Measurements from ENCODE around the gene MSX2. TPM values are rescaled to one million over a fixed set of nuclear protein-coding genes. Genes with fewer than 3 reads are reported as not detected.

The MSX2 gene
- total RNA-seq, 1 donor from 2014 or later, result not detected

DNA sequence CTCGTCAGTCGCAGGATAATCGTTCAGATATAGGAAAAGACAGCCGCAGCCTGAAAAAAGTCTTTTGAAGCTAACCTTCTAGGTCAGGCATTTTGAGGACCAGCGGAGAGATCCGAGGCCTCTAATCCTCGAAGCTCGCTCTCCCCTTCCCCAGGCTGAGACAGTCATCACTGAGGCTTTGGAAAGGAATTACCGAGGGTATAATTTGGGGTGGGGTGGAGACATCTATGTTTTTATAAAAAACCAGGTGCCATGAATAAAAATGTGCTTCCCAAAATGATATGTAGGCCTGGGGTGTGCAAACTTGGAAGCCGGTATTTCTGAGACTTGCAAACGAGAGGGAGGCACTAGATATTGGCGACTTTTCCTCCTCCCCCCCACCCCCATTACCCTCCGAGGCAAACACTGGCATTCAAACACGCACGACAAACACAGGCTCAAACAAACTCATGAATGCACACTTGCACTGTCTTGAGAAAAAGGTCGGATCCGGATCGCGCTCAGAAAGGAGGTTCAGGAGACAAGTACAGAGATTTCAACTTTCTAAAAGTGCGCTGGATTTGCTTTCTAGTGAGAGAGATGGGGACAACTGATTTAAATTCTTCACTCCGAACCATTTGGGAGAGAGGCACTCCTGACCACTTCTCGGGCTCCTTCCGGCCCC is 935 bp upstream of the MSX2 start:
- no peak overlapping the region for H3K4me3 ChIP-seq (ENCODE audit: low read depth, low read length)
- H3K27me3 ChIP-seq (ENCODE audit: control insufficient read depth, insufficient read depth, low read length), result peaks cover 44% of the 10 kb centered on the region
- FAIRE-seq (no peak), DNase-seq (ENCODE audit: low read depth) (no peak)
- H3K36me3 ChIP-seq (ENCODE audit: control insufficient read depth, insufficient read depth, low read length), result no peaks in the 10 kb centered on the region
- TF ChIP-seq, protein P1, sequence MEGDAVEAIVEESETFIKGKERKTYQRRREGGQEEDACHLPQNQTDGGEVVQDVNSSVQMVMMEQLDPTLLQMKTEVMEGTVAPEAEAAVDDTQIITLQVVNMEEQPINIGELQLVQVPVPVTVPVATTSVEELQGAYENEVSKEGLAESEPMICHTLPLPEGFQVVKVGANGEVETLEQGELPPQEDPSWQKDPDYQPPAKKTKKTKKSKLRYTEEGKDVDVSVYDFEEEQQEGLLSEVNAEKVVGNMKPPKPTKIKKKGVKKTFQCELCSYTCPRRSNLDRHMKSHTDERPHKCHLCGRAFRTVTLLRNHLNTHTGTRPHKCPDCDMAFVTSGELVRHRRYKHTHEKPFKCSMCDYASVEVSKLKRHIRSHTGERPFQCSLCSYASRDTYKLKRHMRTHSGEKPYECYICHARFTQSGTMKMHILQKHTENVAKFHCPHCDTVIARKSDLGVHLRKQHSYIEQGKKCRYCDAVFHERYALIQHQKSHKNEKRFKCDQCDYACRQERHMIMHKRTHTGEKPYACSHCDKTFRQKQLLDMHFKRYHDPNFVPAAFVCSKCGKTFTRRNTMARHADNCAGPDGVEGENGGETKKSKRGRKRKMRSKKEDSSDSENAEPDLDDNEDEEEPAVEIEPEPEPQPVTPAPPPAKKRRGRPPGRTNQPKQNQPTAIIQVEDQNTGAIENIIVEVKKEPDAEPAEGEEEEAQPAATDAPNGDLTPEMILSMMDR (IDR thresholded peaks at IDR 0.05; ENCODE audit: insufficient read depth, low read length, severe bottlenecking), result no peak

DNA sequence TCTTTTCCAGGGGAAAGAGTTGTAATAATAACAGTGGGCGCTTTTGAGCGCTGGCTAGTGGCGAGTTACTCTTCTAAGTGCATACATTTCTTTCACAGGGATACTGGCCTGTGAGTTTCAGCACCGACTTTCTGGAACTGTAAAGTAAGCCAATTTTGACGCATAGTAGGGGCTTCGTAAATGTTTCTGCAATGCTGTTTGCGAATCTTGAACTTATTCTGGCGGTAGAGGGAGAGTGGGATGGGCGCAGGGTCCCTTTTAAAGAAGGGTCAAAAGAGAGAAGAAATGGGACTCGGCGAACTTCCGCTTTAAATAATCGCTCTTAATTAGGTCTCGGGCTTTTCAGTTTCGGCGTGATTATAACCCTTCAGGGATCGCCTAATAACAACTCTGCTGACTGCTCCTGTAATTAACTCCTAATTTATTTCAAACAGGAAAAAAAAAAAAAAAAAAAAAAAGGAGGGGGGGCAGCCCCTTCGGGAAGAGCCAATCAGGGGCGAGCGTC is 351 bp upstream of the MSX2 start:
- peak; percentile 1 for DNase-seq (ENCODE audit: low read depth)

DNA sequence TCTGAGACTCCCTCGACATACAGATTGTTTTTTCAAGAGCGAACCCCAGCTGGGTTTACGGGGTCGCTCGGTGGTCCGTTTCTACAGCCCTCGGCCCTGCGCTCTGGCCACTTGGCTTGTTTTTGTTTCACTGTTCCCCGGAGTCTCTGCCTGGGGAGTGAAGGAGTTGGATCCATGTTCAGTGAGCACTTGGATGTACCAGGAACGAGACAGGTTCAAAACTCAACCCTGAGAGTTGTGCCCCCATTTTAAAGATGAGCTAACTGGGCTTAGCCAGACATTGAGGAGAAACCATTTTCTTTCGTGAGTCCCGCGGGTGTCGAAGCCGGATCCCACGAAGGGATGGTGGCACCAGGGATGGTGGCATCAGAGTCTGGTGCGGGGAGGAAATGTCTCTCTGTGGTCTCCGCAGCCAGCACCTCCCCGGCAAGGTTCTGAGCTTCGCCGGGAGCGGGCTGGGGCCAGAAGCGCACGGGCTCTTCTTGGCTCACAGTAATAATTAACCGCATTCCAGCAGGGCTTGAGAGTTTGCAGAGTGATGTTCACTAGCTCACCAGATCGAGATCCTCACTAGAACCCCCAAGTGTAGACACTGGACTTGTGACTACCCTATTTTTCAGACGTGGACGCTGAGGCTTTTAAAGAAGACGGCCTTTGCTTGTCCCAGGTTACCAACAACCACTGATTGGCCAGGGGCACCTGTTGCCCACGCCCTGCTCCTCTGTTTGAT is 1.0 kb downstream of the MSX2 start:
- Histone ChIP-seq H3K27me3 (ENCODE audit: control insufficient read depth, insufficient read depth, low read length) (peaks cover 33% of the 10 kb centered on the region), H3K36me3 (ENCODE audit: control insufficient read depth, insufficient read depth, low read length) (no peaks in the 10 kb centered on the region), H3K4me3 (ENCODE audit: low read depth, low read length) (peak overlapping the region; percentile 32)
- FAIRE-seq (no peak), DNase-seq (ENCODE audit: low read depth) (no peak)
- TF ChIP-seq, protein P1 (IDR thresholded peaks at IDR 0.05; ENCODE audit: insufficient read depth, low read length, severe bottlenecking), result no peak

More for the DNA sequence above, 351 bp upstream of the MSX2 start:
- Histone ChIP-seq H3K36me3 (ENCODE audit: control insufficient read depth, insufficient read depth, low read length) (no peaks in the 10 kb centered on the region), H3K27me3 (ENCODE audit: control insufficient read depth, insufficient read depth, low read length) (peaks cover 44% of the 10 kb centered on the region), H3K4me3 (ENCODE audit: low read depth, low read length) (peak overlapping the region; percentile 14)
- TF ChIP-seq, protein P1 (IDR thresholded peaks at IDR 0.05; ENCODE audit: insufficient read depth, low read length, severe bottlenecking), result no peak
- FAIRE-seq, result no peak

DNA sequence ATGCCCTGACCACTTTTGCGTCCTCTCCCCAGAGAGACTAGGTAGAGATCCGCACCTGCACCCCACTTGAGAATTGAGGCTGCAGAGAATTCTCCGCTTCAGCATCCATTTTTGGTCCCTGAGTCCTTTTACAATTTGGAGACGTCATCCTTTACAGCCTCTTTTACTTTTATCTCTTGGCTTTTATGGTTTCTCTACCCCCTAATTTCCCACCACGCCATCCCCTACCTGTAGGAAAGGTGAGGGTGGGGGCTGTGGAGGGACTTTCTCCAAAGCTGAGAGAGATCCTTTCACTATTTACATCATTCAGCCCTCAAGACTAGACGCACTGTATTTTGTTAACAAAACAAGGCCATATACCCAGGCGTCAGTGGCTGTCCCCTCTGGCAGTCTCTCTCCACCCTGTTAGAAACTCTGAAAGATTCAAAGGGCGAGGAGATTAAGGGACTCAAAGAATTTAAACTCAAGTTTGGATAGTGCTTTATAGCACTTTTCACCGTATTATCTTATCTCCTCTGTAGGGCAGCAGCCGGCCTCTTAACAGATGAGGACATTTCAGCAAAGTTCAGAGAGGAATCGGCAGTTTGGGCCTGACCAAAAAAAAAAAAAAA is 1.7 kb downstream of the MSX2 start:
- Histone ChIP-seq H3K36me3 (ENCODE audit: control insufficient read depth, insufficient read depth, low read length) (no peaks in the 10 kb centered on the region), H3K27me3 (ENCODE audit: control insufficient read depth, insufficient read depth, low read length) (peaks cover 29% of the 10 kb centered on the region), H3K4me3 (ENCODE audit: low read depth, low read length) (no peak overlapping the region)
- TF ChIP-seq, protein P1 (IDR thresholded peaks at IDR 0.05; ENCODE audit: insufficient read depth, low read length, severe bottlenecking), result no peak
- DNase-seq (ENCODE audit: low read depth), result no peak
- no peak for FAIRE-seq

DNA sequence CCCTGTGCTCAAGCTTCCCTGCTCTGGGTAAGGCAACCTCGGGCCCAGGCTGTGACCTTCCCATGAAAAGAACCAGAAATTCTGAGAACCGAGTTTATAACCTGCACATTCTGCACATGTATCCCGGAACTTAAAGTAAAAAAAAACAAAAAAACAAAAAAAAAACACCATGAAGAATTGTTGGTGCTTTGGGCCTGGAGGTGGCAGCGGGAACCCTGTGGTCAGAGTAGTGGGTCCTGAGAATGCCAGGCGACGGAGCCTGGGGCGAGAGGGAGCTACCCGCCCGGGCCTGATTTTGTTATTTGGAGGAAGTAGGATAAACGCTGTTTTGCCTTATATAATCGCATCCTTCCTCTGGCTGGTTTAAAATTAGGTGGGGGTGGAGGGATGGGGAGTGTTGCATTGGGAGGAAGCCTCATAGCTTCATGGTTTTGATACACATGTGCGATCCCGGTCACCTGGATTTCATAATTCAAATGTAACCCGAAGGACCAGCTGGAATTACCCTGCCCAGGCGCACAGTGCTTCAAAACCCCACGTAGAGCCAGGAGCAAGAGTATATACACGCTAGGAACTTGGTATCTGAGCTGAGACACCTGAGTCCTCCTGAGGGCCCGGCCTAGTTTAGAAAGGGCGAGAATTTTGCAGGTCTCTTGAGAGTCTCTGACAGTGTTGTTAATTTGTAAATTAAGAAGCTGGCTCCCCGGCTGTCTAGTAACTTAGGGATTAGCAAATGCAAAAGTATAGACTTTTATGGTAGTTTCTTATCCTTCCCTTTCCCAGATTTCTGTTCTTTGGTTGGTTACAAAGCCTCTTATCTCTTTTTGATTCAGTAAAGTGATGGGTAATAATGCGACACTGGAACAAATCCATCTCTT is 2.8 kb downstream of the MSX2 start:
- FAIRE-seq (no peak), DNase-seq (ENCODE audit: low read depth) (no peak)
- Histone ChIP-seq H3K27me3 (ENCODE audit: control insufficient read depth, insufficient read depth, low read length) (peaks cover 29% of the 10 kb centered on the region), H3K36me3 (ENCODE audit: control insufficient read depth, insufficient read depth, low read length) (no peaks in the 10 kb centered on the region), H3K4me3 (ENCODE audit: low read depth, low read length) (no peak overlapping the region)
- TF ChIP-seq, protein P1 (IDR thresholded peaks at IDR 0.05; ENCODE audit: insufficient read depth, low read length, severe bottlenecking), result no peak
